AG04450 (cell line): ENCODE measurements around the gene ARID3A. TPM values are rescaled to one million over a fixed set of nuclear protein-coding genes. Genes with fewer than 3 reads are reported as not detected.

ENCODE experiments used
- CTCF ChIA-PET: fragments of 300-600, 350-600 bp; formaldehyde crosslinking; extraction: SDS; loops from one replicate; lab custom pipeline; 2022; ENCODE audit warnings: antibody characterized with exemption, inconsistent platforms; lab: Charles Lee
- POLR2A ChIA-PET: fragments of 350-600 bp; formaldehyde crosslinking; extraction: SDS; loops from one replicate; lab custom pipeline; 2021; ENCODE audit warnings: antibody characterized with exemption, inconsistent platforms; lab: Yijun Ruan, JAX
- DNase-seq: peaks from one replicate; pipeline ENCODE4 v3.0.0-alpha.2; 2011; ENCODE audit warnings: low read depth, low spot score
- H3K27ac ChIP-seq: one replicate; pipeline ENCODE4 v1.5.1; 2012; ENCODE audit warnings: low read depth, low read length, control low read depth
- H3K27me3 ChIP-seq: one replicate; pipeline ENCODE4 v1.6.0; 2012; ENCODE audit warnings: low read length; ENCODE audit not compliant: control insufficient read depth, insufficient read depth
- H3K4me3 ChIP-seq: 2 replicates; pipeline ENCODE4 v1.5.1; 2011; ENCODE audit warnings: mild to moderate bottlenecking, low read depth, low read length, control low read depth
- H3K9me3 ChIP-seq: 2 replicates; pipeline ENCODE4 v1.5.1; 2012; ENCODE audit warnings: low read length; ENCODE audit not compliant: control insufficient read depth, insufficient read depth
- CTCF ChIP-seq: IDR thresholded peaks from 2 replicates; pipeline ENCODE4 v1.5.1; 2011; ENCODE audit warnings: low read depth, low read length, control low read depth, inconsistent platforms
- polyA plus RNA-seq: library from polyadenylated mRNA; depleted of rRNA; stranded (reverse); fragments of >200 nt; gene quantifications from 2 replicates; pipeline ENCODE4 v1.2.3, GENCODE V29; 2011

The ARID3A gene
- polyA plus RNA-seq, 1 experiment = 7.6 TPM

GRCh38 chr19:902093-902370, 23.8 kb upstream of the ARID3A start:
- CTCF ChIA-PET = no interaction called here
- Histone ChIP-seq H3K27me3 (no peaks in the 10 kb centered on the region), H3K27ac (no peak overlapping the region), H3K4me3 (no peak overlapping the region), H3K9me3 (no peaks in the 10 kb centered on the region; the same call in 1 of the 2 replicates)
- POLR2A ChIA-PET = no interaction called here
- DNase-seq = no peak
- TF ChIP-seq CTCF = no peak

- POLR2A ChIA-PET = no interaction called here
- TF ChIP-seq CTCF = no peak
- H3K27ac ChIP-seq = no peak overlapping the region
- H3K4me3 ChIP-seq = no peak overlapping the region
- CTCF ChIA-PET = interaction anchor here (0.5 kb wide), 1 partner anchor 82 kb away, joined by 3 read pairs; the partner anchor contains the start of gene WDR18
- H3K27me3 ChIP-seq = no peaks in the 10 kb centered on the region
- no peak for DNase-seq
- H3K9me3 ChIP-seq = no peaks in the 10 kb centered on the region; the same call in 1 of the 2 replicates
Observed at GRCh38 chr19:902446-903226, 23.2 kb upstream of the ARID3A start.

- no peak overlapping the region for H3K4me3 ChIP-seq
- DNase-seq = no peak
- ChIA-PET POLR2A (no interaction called here), CTCF (no interaction called here)
- no peak for TF ChIP-seq CTCF
- H3K9me3 ChIP-seq = no peaks in the 10 kb centered on the region
- no peak overlapping the region for H3K27ac ChIP-seq
- no peaks in the 10 kb centered on the region for H3K27me3 ChIP-seq
Observed at GRCh38 chr19:903266-903797, 22.5 kb upstream of the ARID3A start.

- no peak for DNase-seq
- TF ChIP-seq CTCF = no peak
- H3K27me3 ChIP-seq = no peaks in the 10 kb centered on the region
- no peak overlapping the region for H3K4me3 ChIP-seq
- no peaks in the 10 kb centered on the region for H3K9me3 ChIP-seq
- ChIA-PET CTCF (no interaction called here), POLR2A (no interaction called here)
- H3K27ac ChIP-seq = no peak overlapping the region
Observed at GRCh38 chr19:904545-904944, 21.3 kb upstream of the ARID3A start.

- CTCF ChIA-PET = interaction anchor here (1.5 kb wide), 1 partner anchor 95 kb away, joined by 3 read pairs; no protein-coding TSS in a partner anchor
- Histone ChIP-seq H3K27ac (no peak overlapping the region), H3K27me3 (no peaks in the 10 kb centered on the region), H3K4me3 (no peak overlapping the region), H3K9me3 (peaks cover 4% of the 10 kb centered on the region; the same call in 1 of the 2 replicates)
- no peak for DNase-seq
- POLR2A ChIA-PET = no interaction called here
- no peak for TF ChIP-seq CTCF
Observed at GRCh38 chr19:906480-906879, 19.4 kb upstream of the ARID3A start.
